Measurements from ENCODE around the gene RNF19B.
"Not testable (repeated sequence)": the region's sequence is repeated elsewhere in the genome, so short reads cannot be mapped to it uniquely, and the experiment has no call there.

- not testable (repeated sequence) for TF ChIP-seq BRCA1 (IDR thresholded peaks at IDR 0.05; ENCODE audit: low read depth, low read length); KDM1A (IDR thresholded peaks at IDR 0.05; ENCODE audit: borderline replicate concordance); TAF1 (IDR thresholded peaks at IDR 0.05; ENCODE audit: borderline replicate concordance, low read depth, low read length); CTCF (IDR thresholded peaks at IDR 0.05 in 2 of 3, conservative IDR thresholded peaks at IDR 0.05 in 1 of 3; ENCODE audit: control insufficient read depth in 2 of 3, extremely low read depth in 1 of 3, insufficient read depth in 1 of 3, low read depth in 3 of 3, low read length in 3 of 3); NFIC (IDR thresholded peaks at IDR 0.05; ENCODE audit: low read depth, low read length); POLR2A (IDR thresholded peaks at IDR 0.05; ENCODE audit: low read depth, low read length); EGR1 (IDR thresholded peaks at IDR 0.05; ENCODE audit: borderline replicate concordance in 1 of 2, low read depth in 2 of 2, low read length in 2 of 2)
Measured at GRCh38 chr1:32905588-32905987, 59.0 kb downstream of the RNF19B start.
